Activated CD4-positive, alpha-beta T cell treated with anti-CD3 and anti-CD28 coated beads, Interleukin-2, amount 50 U/mL, for 1 hour (primary cell): ENCODE data around the gene YDJC.
"Not testable (repeated sequence)": the region's sequence is repeated elsewhere in the genome, so short reads cannot be mapped to it uniquely, and the experiment has no call there.

Experiments
- DNase-seq: peaks from one replicate; pipeline ENCODE4 v3.0.0-alpha.2; 2020

The YDJC gene

GRCh38 chr22:21651521-21652009 lies 21.7 kb upstream of the YDJC start:
- DNase-seq: no peak

- DNase-seq: no peak
Observed at GRCh38 chr22:21650823-21651520, 21.1 kb upstream of the YDJC start.

- no peak for DNase-seq
Observed at GRCh38 chr22:21650280-21650679, 20.5 kb upstream of the YDJC start.

GRCh38 chr22:21646608-21647590 lies 17.1 kb upstream of the YDJC start:
- peak; percentile 79 for DNase-seq

- not testable (repeated sequence) for DNase-seq
Observed at GRCh38 chr22:21645513-21645912, 15.7 kb upstream of the YDJC start.

- no peak for DNase-seq
Observed at GRCh38 chr22:21643533-21644357, 13.9 kb upstream of the YDJC start.

GRCh38 chr22:21642584-21643448 lies 13.0 kb upstream of the YDJC start:
- DNase-seq: peak; percentile 58

GRCh38 chr22:21641789-21642583 lies 12.2 kb upstream of the YDJC start, which contains the start of gene SDF2L1:
SDF2L1 (plus strand) TSS chr22:21642302; CDS start chr22:21642337, 35 bp downstream.
- DNase-seq: peak; percentile 97

- DNase-seq: no peak
Observed at GRCh38 chr22:21641417-21641788, 11.6 kb upstream of the YDJC start.

GRCh38 chr22:21640810-21641209 lies 11.0 kb upstream of the YDJC start:
- DNase-seq: no peak

- DNase-seq: no peak
Observed at GRCh38 chr22:21639359-21639758, 9.5 kb upstream of the YDJC start.

- DNase-seq: not testable (repeated sequence)
Observed at GRCh38 chr22:21637450-21637849, 7.6 kb upstream of the YDJC start.

- no peak for DNase-seq
Observed at GRCh38 chr22:21636629-21637218, 6.9 kb upstream of the YDJC start.

GRCh38 chr22:21635771-21636510 lies 6.1 kb upstream of the YDJC start:
- DNase-seq: no peak

GRCh38 chr22:21634844-21635243 lies 5.0 kb upstream of the YDJC start:
- DNase-seq: no peak

GRCh38 chr22:21634081-21634480 lies 4.3 kb upstream of the YDJC start:
- no peak for DNase-seq

GRCh38 chr22:21633481-21633880 lies 3.7 kb upstream of the YDJC start:
- no peak for DNase-seq

GRCh38 chr22:21632931-21633330 lies 3.1 kb upstream of the YDJC start:
- no peak for DNase-seq

GRCh38 chr22:21632237-21632895 lies 2.5 kb upstream of the YDJC start, which contains the start of gene CCDC116:
CCDC116 (plus strand) TSS chr22:21632760; CDS start chr22:21633182, 422 bp downstream.
- DNase-seq: peak; percentile 58
